GM18507 (cell line): ENCODE data around the gene ZNF385B.
A peak's percentile ranks its signal among the peaks of the same experiment; 100 is the strongest.
"Not testable (repeated sequence)": the region's sequence is repeated elsewhere in the genome, so short reads cannot be mapped to it uniquely, and the experiment has no call there.

ENCODE experiments used
- DNase-seq: peaks from one replicate; pipeline ENCODE4 v3.0.0; 2011; ENCODE audit warnings: low read depth; ENCODE audit not compliant: insufficient read length; ENCODE audit errors: extremely low spot score
- FAIRE-seq: peaks from 2 replicates; lab custom pipeline; 2011; peaks lifted over from hg19 to GRCh38; lab: Jason Lieb, UNC

Gene ZNF385B

DNA sequence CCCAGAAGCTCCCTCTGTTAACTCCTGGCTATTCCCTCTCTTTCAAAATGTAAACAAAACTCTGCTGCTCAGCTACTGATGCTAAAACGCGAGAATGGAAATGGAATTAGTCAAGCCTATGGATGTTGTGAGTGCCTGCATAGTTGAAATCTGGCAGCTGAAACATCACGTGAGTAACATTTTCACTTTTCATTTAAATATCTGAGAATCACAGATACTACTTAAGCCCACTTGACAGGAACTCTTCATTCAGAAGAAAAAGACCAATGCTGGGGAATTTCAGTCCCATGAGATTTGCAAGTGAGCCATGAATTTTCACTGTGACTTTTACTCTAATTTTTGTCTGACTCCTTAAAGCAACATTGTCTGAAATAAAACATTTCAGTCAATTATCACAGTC, 381.5 kb downstream of the ZNF385B start:
- DNase-seq (no peak), FAIRE-seq (no peak)

DNA sequence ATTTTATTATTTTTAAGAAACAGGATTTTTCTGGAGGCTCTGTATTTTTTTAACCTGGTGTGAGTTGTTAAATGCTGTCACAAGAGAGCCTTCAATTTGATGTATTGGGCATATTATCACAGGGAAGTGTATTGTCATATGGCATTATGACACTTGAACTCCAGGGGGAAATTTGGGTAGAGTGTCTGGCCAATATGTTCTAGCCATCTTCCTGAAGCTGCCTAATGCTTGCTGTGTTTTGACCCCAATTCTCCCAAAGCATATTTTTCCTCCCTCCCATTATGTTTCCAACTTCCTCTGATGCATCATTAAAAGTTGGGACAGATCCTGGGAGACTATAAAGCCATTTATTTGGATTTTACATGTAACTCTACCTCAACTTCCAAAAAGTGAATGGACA, 382.6 kb downstream of the ZNF385B start:
- DNase-seq (no peak), FAIRE-seq (no peak)

DNA sequence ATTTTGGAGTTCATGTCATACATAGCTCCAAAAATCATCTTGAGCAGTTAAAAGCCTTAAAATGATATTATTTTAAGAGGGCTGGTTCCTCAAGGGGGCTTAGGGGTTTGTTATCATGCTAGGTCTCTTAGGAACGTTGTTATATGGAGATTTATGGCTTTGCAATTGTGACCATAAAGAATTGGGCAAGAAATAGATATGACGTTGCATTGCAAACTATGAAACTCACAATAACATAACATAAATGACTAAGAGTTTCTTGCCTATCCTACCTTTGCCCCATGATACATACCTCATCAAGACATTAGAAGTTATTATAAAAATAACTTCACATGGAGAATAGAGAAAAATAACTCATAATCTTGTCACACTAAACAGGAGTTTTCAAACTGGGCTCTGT, 390.4 kb downstream of the ZNF385B start:
- no peak for FAIRE-seq
- no peak for DNase-seq

DNA sequence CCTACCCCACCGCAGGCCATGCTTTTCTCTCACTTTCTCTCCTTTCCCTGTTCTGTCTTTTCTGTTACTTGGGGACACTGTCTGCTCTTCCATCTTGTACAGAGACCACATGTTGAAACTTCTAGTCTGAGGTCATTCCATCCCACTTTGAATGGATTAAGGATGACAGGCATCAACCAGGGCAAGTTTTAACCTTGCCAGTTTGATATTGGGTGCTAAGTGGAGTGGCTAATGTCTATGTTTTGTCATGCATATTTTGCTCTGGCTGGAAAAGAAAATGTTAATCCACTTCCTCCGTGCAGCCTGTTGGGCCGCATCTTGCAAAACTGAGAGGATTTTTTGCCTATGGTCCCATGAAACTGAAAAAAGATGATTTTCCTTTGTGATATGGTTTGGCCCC, 391.3 kb downstream of the ZNF385B start:
- no peak for FAIRE-seq

DNA sequence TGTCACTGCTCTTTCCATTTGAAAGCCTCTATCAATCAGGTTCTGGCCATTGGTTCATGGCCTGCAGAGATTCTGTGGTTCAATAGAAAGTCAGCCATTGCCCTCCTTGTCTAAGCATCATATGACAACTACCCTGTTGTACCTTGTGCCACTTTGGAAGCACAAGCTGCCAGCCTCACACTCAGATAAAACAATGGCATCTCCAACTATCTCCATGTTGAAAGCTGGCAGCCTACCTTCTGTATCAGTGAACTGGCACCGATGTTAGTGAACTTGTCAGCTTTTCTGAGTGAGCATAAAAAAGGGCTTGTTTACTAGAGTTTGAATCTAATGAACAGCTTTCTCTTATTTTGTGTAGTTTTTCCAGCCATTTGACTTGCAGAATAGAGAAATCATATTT, 393.5 kb downstream of the ZNF385B start:
- no peak for DNase-seq
- no peak for FAIRE-seq

More for the DNA sequence above, 391.3 kb downstream of the ZNF385B start:
- DNase-seq, result no peak

DNA sequence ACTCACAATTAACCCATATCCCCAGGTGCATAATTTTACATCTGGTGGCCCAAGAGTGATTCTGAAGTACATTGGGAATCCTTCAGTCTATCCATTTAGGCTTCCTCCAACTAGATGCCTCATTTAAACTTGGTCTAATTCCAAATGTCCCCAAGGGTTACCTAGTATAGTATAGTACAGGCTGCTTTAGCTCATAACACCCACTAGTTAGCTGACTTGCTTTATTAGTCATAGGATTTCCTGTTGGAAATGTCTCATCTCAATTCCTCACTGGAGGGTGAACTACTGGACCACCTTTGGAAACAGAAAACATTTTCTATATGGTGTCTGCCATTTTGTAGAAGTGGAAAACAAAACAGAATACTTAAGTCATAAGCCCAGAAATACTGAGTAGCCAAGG, 394.3 kb downstream of the ZNF385B start:
- FAIRE-seq, result no peak
- no peak for DNase-seq

DNA sequence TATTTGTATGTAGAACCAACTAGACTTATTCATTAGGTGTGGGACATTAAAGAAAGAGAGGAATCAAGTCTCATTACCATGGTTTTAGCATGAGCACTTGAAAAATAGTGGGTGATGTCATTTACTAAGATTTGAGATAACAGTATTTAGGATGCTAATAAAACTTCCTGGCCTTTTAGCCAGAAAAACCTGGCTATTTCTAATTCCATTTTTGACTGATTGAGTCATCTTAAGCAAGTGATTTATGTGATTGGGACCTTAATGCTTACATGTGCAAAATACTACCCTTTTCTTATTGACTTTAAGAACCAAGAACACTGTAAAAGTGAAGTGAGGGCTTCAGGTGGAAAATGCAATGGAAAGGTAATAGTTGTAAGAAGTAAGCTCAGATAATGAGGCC, 400.0 kb downstream of the ZNF385B start:
- DNase-seq (no peak), FAIRE-seq (no peak)

DNA sequence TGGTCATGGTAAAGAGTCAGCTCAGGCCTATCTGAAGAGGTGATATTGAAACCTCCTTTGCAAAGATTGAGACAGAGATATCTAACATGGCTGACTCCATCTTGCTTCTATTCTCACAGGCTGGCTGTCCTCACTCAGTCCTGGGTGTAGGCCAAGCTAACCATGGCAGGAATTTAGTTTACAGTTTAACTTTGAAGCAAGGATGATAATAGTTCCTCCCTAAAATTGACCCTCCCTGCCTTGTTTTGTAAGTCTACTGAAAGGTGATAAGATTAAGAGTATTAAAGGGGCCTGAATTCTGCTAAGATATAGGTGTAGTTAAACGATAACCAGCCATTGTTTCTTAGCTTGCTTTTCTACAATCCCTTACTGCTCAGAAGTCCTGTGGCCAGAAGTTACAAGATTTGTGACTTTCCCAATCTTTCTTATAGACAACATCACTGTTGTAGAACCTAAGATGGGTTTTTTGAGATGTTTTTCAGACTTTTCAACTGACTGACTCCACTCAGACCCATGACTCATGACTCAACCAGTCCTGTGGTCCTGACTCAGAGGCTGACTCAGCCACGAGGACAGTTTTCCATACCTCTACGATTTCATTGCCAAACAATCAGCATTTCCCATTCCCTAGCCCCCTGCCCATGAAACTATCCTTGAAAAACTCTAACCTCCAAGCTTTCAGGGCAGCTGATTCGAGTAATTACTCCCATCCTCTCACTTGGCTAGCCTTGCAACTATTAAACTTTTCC, 401.1 kb downstream of the ZNF385B start:
- no peak for DNase-seq
- no peak for FAIRE-seq

DNA sequence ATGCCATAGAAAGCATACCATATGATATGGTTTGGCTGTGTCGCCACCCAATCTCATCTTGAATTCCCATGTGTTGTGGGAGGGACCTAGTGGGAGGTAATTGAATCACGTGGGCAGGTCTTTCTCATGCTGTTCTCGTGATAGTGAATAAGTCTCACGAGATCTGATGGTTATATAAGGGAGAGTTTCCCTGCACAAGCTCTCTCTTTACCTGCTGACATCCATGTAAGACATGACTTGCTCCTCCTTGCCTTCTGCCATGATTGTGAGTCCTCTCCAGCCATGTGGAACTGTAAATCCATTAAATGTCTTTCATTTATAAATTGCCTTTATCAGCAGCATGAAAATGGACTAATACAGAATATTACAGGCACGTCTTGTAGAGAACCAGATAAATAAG, 403.3 kb downstream of the ZNF385B start:
- peak; percentile 36 for FAIRE-seq

DNA sequence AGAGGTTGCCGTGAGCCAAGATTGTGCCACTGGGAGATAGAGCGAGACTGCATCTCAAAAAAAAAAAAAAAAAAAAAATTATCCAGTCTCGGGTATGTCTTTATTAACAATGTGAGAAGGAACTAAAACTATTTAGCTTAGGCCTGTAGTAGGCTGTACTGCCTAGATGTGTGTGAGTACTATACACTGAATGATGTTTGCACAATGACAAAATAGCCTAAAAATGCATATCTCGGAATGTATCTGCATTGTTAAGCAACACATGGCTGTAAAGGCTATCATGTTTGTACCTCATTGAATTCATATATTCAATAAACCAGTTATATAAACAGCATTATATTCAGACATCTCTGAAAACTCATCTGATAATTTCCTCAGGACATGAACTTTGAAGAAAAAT, 405.6 kb downstream of the ZNF385B start:
- FAIRE-seq (no peak), DNase-seq (no peak)

More for the DNA sequence above, 403.3 kb downstream of the ZNF385B start:
- DNase-seq, result not testable (repeated sequence)

DNA sequence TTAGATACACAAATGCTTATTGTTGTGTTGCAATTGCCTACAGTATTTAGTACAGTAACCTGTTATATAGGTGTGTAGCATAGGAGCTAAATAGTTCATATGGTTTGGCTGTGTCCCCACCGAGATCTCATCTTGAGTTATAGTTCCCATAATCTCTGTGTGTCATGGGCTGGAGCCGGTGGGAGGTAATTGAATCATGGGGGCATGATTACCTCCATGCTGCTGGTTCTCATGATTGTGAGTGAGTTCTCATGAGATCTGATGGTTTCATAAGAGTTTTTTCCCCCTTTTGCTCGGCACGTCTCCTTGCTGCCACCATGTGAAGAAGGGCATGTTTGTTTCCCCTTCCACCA, 406.3 kb downstream of the ZNF385B start:
- FAIRE-seq (no peak), DNase-seq (no peak)

DNA sequence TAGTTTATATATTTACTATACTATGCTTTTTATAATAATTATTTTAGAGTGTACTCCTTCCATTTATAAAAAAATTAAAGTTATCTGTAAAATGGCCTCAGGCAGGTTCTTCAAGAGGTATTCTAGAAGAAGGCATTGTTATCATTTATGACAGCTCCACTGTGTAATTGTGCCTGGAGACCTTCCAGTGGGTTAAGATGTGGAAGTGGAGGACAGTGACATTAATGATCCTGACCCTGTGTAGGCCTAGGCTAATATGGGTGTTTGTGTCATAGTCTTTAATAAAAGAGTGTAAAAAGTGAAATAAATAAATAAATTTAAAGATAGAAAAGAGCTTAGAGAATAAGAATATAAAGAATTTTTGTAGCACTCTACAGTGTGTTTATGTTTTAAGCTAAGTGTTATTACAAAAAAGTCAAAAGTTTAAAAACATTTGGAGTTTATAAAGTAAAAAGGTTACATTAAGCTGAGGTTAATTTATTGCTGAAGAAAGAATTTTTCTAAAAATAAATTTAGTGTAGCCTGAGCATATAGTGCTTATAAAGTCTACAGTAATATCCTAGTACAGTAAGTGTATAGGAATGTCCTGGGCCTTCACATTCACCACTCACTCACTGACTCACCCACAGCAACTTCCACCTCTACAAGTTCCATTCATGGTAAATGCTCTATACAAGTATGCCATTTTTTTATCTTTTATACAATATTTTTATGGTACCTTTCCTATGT, 406.8 kb downstream of the ZNF385B start:
- no peak for FAIRE-seq
- no peak for DNase-seq

DNA sequence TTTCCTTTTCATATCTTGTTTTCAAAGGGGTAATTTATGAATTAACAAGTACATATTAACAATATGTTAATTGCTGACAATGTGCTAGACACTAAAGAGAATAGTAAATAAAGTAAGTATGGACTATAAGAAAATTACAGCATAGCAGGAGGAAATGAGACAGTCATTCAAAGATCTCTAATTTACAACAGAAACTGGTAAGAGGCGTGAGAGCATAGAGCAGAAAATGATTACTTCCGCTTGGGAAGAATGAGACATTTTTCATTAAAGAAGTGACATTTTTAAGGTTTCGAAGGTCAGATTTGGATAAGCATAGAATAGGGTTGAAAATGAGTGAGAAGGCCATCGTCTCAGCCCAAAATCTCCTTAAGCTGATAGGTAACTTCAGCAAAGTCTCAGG, 412.4 kb downstream of the ZNF385B start:
- DNase-seq (no peak), FAIRE-seq (peak; percentile 45)

DNA sequence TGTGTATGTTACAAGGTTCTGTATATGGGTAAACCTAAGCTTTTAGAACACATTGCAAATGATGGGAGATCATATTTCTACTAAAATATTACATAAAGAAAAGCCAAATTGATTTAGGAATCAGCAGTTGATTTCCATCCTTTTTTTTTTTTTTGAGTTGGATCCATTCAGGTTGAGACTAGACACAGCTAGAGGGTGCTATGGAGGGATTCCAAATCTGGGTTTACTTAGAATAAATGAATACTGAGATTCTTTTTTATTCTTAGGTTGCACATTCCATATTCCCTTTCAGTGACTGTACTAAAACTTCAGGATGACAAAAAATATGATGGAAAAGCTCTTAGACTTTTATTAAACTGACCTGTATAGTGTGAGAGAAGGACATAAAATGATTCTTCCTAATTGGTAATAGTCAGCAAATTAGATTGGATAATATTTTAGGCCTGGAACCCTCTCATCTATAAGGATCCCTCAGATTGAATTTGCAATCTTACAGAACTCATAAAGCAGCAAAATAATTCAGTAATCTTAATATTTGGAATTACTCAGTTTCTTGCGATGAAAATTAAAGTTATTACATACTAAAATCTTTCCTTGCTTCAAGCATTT, 413.5 kb downstream of the ZNF385B start:
- DNase-seq (no peak), FAIRE-seq (no peak)

DNA sequence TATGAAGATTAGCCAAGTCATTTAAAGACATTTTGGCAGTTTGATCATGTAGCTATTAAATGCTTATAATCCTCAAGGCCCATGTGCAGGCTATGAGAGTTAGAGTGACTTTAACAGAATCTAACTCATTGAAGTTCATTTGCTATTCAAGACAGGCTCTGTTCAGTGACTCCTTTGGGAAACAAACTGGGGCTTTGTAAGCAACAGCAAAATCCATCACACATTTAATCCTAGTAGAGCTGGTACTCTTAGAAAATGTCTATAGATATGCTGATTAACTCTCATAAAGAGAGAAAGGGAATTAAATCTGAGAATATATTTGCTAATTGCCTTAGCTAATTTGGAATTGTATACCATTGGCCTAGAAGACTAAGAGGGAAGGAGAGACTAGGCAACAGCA, 414.0 kb downstream of the ZNF385B start:
- no peak for FAIRE-seq
- DNase-seq, result no peak

DNA sequence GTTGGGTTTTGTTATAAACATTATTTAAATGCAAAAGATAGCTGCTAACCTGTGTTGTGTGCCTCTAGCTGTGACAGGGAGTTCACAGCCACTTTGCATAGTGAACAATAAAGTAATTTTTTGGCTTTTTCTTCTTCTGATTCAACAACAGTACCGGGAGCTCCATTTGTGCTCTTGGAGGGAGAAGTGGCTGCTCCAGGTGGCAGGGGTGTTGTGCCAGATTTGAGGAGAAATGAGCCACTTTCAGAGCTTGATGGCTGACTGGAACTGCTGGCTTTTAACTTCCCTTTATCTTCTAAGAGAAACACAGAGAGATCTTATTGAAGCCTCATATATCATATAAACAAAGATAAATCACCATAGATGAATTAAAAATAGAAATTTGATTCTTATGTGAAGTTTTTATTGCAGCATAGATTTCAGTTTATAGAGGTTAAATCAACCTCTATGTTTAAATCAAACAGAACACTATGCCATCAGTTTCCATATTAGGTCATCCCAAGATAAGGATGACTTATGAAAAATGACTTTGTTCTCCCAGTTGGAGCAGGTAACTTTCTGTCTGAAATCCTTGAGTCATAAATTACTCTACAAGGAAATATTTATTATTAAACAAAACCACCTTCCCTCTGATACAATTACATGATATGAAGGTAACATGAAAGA, 414.8 kb downstream of the ZNF385B start:
- FAIRE-seq (no peak), DNase-seq (no peak)

DNA sequence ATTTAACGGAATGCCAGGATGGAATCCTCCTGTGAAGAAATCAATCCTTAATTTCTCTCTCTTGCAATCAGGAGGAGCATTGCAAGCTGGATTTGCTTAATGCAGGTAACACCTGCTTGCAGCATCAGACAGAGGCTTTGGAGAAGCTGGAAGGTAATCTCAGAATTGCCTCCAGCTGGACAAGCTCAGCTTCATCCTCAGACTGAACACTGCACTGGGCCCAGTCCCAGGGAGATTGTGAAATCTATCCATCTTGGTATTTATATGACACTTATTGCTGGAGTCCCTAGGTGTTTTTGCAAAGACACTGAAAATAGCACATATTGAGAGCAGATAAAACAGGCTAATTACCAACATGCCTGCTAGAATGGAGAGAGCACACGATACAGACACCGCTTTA, 417.4 kb downstream of the ZNF385B start:
- no peak for DNase-seq
- no peak for FAIRE-seq

DNA sequence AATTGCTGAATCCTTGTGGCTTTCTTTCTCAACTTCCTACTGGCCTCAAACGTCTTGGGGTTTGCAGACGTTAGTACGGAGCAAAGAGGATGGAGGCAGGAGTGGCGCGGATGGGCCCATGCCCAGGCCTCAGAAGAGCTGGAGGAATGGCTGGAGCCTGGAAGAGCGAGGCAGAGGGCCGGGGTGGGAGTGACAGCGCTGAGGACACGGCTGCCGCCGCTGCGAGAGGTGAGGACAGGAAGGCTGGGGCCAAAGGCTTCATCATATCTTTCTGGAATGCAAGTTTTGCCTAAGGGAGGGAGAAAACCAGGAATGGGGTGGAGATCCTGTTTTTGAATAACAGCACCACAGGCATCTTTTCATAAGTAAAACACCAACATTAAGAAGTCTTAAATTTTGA, 418.2 kb downstream of the ZNF385B start:
- DNase-seq (no peak), FAIRE-seq (no peak)

DNA sequence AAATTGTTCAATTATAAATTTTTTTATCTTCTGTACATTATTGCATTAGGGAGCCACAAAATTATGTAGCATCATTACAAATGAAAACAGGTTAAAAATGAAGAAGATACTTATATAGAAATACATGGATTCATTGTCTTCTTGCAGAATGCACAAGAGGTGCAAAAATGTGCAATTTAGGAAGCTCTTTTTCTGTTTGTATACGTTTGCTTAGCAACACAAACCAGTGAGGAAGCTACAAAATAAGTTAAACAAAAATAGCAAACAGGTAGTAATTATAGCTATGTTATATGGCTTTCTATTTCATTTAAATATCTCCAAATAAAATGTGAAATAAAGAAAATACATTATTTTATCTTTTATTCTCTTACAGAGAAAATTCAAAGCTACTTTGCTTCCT, 419.2 kb downstream of the ZNF385B start:
- DNase-seq (no peak), FAIRE-seq (no peak)

DNA sequence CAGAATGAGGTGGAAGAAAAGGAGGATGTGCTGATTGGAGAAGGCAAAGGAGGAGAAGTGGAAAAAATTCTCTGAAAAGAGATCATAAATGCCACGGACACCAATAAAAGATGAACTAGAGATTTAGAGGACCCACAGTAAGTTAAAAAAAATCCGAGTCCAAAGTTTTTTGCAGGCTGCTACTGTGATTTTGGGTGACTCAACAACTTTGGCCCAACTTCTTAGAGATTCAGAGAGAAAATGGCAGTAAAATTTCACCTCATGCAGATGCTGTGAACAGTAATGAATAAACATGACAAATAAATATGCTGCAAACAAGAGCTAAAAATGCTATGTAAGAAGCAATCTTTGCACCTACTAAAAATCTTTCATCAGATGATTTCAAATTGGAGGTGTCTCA, 419.9 kb downstream of the ZNF385B start:
- no peak for FAIRE-seq
- DNase-seq, result no peak
